Ascending aorta (tissue), 2 donors: Measurements from ENCODE around the gene RFX2. TPM values are rescaled to one million over a fixed set of nuclear protein-coding genes. Genes with fewer than 3 reads are reported as not detected.

ENCODE experiments used
- DNase-seq, 2 donors: peaks; one replicate each; pipeline ENCODE4 v3.0.0-alpha.2; 2019; ENCODE audit warnings: low spot score in 2 of 2
- H3K27ac ChIP-seq, 2 donors: fragments of 200-600 bp; sonication (generic); one replicate each; pipeline ENCODE4 v1.5.1; 2016 to 2017; ENCODE audit warnings: mild to moderate bottlenecking in 1 of 2
- H3K27me3 ChIP-seq: fragments of 200-600 bp; sonication (generic); one replicate; pipeline ENCODE4 v1.5.1; 2017
- H3K36me3 ChIP-seq, 2 donors: fragments of 200-600 bp; sonication (generic); one replicate each; pipeline ENCODE4 v1.5.1; 2016
- H3K4me1 ChIP-seq, 2 donors: fragments of 200-600 bp; sonication (generic); one replicate each; pipeline ENCODE4 v1.5.1; 2016 to 2017; ENCODE audit warnings: mild to moderate bottlenecking in 1 of 2
- H3K4me3 ChIP-seq, 2 donors: fragments of 200-600 bp; sonication (generic); one replicate each; pipeline ENCODE4 v1.5.1; 2016 to 2017; ENCODE audit warnings: mild to moderate bottlenecking in 1 of 2
- H3K9me3 ChIP-seq, 2 donors: fragments of 200-600 bp; sonication (generic); one replicate each; pipeline ENCODE4 v1.5.1; 2016
- CTCF ChIP-seq, 3 experiments: fragments of 200-600 bp in 2 of 3; fragments of 450-650 bp in 1 of 3; sonication (generic) in 2 of 3; IDR thresholded peaks; one replicate each; pipeline ENCODE4 v1.5.1; 2016 to 2019; ENCODE audit warnings: antibody characterized with exemption in 3 of 3, mild to moderate bottlenecking in 1 of 3, moderate library complexity in 1 of 3
- intact Hi-C: fragments of 100-400 bp; cut with DNase I; formaldehyde crosslinking; loops from one replicate; pipeline ENCODE4 v1.15.1; 2023
- total RNA-seq: library from RNA; depleted of rRNA; stranded (reverse); fragments of >200 nt; gene quantifications from one replicate; pipeline ENCODE4 v1.1.0, GENCODE V29; 2016

The RFX2 gene
- total RNA-seq, 1 donor from 2014 or later = 107 TPM

GRCh38 chr19:6002591-6002990 lies 107.7 kb downstream of the RFX2 start:
- TF ChIP-seq CTCF (IDR thresholded peaks at IDR 0.05) = no peak

GRCh38 chr19:6000228-6000847 lies 110.0 kb downstream of the RFX2 start:
- Histone ChIP-seq H3K4me1 (no peaks in the 10 kb centered on the region), H3K4me3 (no peak overlapping the region), H3K27ac (no peak overlapping the region), H3K27me3 (no peaks in the 10 kb centered on the region), H3K36me3 (peaks cover 42 to 82% of the 10 kb centered on the region in 2 donors), H3K9me3 (no peaks in the 10 kb centered on the region)
- no peak for TF ChIP-seq CTCF (IDR thresholded peaks at IDR 0.05)
- intact Hi-C loops = no loop called here
- no peak for DNase-seq

More at GRCh38 chr19:6002591-6002990, 107.7 kb downstream of the RFX2 start:
- Histone ChIP-seq H3K27ac (no peak overlapping the region), H3K4me3 (no peak overlapping the region), H3K4me1 (no peaks in the 10 kb centered on the region), H3K27me3 (no peaks in the 10 kb centered on the region), H3K36me3 (peaks cover 51 to 83% of the 10 kb centered on the region in 2 donors), H3K9me3 (no peaks in the 10 kb centered on the region)
- intact Hi-C loops = no loop called here
- no peak for DNase-seq

DNA sequence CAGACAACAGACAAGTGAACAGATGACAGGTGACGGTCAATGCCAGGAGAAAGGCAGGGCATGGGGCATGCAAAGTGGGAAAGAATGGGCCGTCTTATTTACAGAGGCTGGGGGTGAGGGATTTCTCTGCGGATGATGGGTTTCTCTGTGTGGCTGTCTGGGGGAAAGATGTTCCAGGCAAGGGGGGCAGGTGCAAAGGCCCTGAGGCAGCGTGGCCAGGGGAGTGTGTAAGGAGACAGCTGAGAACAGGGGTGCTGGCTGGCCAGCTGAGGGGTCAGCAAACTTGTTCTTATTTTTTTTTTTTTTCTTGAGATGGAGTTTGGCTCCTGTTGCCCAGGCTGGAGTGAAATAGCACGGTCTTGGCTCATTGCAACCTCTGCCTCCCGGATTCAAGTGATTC lies 110.6 kb downstream of the RFX2 start:
- H3K9me3 ChIP-seq = no peaks in the 10 kb centered on the region
- no peak for TF ChIP-seq CTCF (IDR thresholded peaks at IDR 0.05)
- no peaks in the 10 kb centered on the region for H3K4me1 ChIP-seq
- no peaks in the 10 kb centered on the region for H3K27me3 ChIP-seq
- intact Hi-C loops = no loop called here
- no peak overlapping the region for H3K4me3 ChIP-seq
- DNase-seq = no peak
- peaks cover 42 to 82% of the 10 kb centered on the region in 2 donors for H3K36me3 ChIP-seq
- H3K27ac ChIP-seq = no peak overlapping the region

DNA sequence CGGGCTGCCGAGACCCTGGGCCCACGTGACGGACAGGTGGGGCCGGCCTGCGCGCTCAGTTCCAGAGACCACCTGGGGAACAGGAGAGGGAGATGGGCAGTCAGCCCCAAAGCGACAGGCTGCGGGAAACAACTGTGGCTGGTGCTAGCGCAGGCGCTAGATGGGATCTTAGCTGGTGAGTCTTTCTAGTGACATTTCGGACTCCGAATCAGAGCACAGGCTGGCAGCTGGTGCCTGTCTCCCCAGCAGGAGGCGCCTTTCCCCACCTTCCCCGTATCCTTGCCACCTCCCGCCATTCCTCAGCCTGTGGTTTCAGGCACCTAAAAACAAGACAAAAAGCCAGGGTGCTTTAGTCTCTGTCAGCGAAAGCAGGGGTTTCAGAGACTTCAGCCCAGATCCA lies 112.9 kb downstream of the RFX2 start:
- no peak for TF ChIP-seq CTCF (IDR thresholded peaks at IDR 0.05)
- H3K36me3 ChIP-seq = peaks cover 25 to 81% of the 10 kb centered on the region in 2 donors
- intact Hi-C loops = no loop called here

DNA sequence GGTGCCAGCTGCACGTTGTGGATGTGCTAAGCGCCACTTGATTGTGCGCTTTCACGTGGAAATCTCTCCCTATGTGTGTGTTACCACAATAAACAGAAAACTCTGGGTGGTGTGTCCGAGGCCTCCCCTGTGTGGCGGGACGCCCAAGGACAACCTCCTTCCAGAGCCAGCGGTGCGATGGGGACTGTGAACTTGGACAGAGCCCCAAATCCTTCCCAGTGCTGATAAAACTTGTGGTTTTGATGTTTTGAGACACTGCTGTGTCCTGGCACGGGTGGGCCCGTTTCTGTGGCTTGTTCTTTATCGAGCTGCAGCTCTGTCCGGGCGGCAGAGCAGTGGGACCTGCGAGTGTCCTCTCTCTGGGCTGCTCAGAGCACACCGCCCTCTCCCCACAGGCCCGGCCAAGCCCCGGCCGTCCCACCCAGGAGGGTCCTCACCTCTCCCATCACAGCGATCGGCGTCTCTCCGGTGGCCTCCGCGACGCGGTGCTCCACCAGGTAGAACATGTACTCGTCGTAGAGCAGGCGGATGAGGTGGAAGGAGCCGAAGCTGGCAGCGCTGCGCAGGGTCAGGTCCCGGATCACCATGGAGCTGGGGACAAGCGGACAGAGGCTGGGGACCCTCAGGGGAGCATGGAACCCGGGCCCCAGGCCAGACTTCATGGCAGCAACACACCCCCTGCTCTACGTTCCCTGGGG lies 113.5 kb downstream of the RFX2 start:
- H3K27me3 ChIP-seq = no peaks in the 10 kb centered on the region
- H3K4me1 ChIP-seq = no peaks in the 10 kb centered on the region
- no peaks in the 10 kb centered on the region for H3K9me3 ChIP-seq
- peaks cover 20 to 75% of the 10 kb centered on the region in 2 donors for H3K36me3 ChIP-seq
- no peak for TF ChIP-seq CTCF (IDR thresholded peaks at IDR 0.05)
- intact Hi-C loops = no loop called here
- H3K27ac ChIP-seq = no peak overlapping the region
- H3K4me3 ChIP-seq = no peak overlapping the region
- no peak for DNase-seq

More for the DNA sequence above, 112.9 kb downstream of the RFX2 start:
- no peak for DNase-seq
- Histone ChIP-seq H3K9me3 (no peaks in the 10 kb centered on the region), H3K4me1 (no peaks in the 10 kb centered on the region), H3K27me3 (no peaks in the 10 kb centered on the region), H3K27ac (no peak overlapping the region), H3K4me3 (no peak overlapping the region)
